Stimulated activated CD8-positive, alpha-beta memory T cell treated with anti-CD3 and anti-CD28 coated beads, Interleukin-12 subunit alpha, Interleukin-12 subunit beta, amount 100 ng/mL, for 4 hours (primary cell): ENCODE results near the gene KCNK7.

ENCODE experiments used
- DNase-seq: peaks from one replicate; pipeline ENCODE4 v3.0.0-alpha.2; 2020; ENCODE audit warnings: low read depth

KCNK7 gene

GRCh38 chr11:65627202-65627601 is 31.6 kb upstream of the KCNK7 start:
- DNase-seq = no peak

- peak; percentile 24 for DNase-seq
These were observed 30.2 kb upstream of the KCNK7 start for GRCh38 chr11:65625628-65626342.

GRCh38 chr11:65624931-65625627 is 29.5 kb upstream of the KCNK7 start:
- DNase-seq = no peak

- no peak for DNase-seq
These were observed 28.4 kb upstream of the KCNK7 start for GRCh38 chr11:65623852-65624616.

- DNase-seq = no peak
These were observed 27.6 kb upstream of the KCNK7 start for GRCh38 chr11:65623177-65623576.

- DNase-seq = no peak
These were observed 26.4 kb upstream of the KCNK7 start for GRCh38 chr11:65622011-65622410.

GRCh38 chr11:65621460-65621859 is 25.9 kb upstream of the KCNK7 start:
- DNase-seq = no peak

- no peak for DNase-seq
These were observed 25.1 kb upstream of the KCNK7 start for GRCh38 chr11:65620666-65621065.

GRCh38 chr11:65619281-65619928 is 23.8 kb upstream of the KCNK7 start:
- DNase-seq = no peak

GRCh38 chr11:65618763-65619162 is 23.2 kb upstream of the KCNK7 start:
- no peak for DNase-seq

- DNase-seq = no peak
These were observed 22.6 kb upstream of the KCNK7 start for GRCh38 chr11:65617990-65618751.

GRCh38 chr11:65617136-65617850 is 21.7 kb upstream of the KCNK7 start:
- no peak for DNase-seq

- no peak for DNase-seq
These were observed 21.0 kb upstream of the KCNK7 start for GRCh38 chr11:65616575-65617001.

GRCh38 chr11:65615950-65616574 is 20.5 kb upstream of the KCNK7 start:
- DNase-seq = peak; percentile 33

GRCh38 chr11:65615229-65615949 is 19.8 kb upstream of the KCNK7 start, which contains the start of gene PCNX3:
Gene PCNX3 (plus strand): TSS chr11:65615776. CDS start chr11:65616312, 536 bp downstream.
- peak; percentile 99 for DNase-seq

- no peak for DNase-seq
These were observed 17.7 kb upstream of the KCNK7 start for GRCh38 chr11:65613091-65613928.

GRCh38 chr11:65612691-65613090 is 17.1 kb upstream of the KCNK7 start:
- no peak for DNase-seq

GRCh38 chr11:65611758-65612603 is 16.4 kb upstream of the KCNK7 start:
- DNase-seq = no peak
